ENCODE measurements around the gene RECQL. TPM values are rescaled to one million over a fixed set of nuclear protein-coding genes. Genes with fewer than 3 reads are reported as not detected.

RECQL gene
- total RNA-seq, 1 experiment from 2014 or later: 21.3 TPM

DNA sequence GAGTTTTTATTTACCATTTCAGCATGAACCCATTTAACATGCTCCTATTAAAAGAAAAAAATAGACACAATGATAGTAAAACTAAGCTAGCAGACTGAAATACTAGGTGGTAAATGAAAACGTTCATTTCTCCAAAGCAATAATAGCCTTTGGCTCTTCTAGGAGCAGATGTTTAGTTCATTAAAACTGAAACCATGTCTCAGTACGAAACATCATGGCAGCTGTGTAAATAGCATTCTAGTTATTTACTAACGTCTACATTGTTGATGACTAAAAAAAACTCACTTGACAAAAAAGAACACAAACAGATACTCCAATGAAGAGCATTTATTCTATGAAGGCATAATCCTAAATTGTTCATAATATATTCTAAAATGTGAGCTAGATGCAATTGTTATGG, 17.9 kb downstream of the RECQL start:
- no peak overlapping the region for H3K27ac ChIP-seq (ENCODE audit: low read depth, low read length)
- H3K4me2 ChIP-seq (ENCODE audit: low read length): no peak overlapping the region
- no peak for DNase-seq (ENCODE audit: low read depth, low spot score)
- no peaks in the 10 kb centered on the region for H3K27me3 ChIP-seq (ENCODE audit: insufficient read depth, low read length)
- no peak overlapping the region for H3K9ac ChIP-seq (ENCODE audit: low read length)
- no peaks in the 10 kb centered on the region for H3K9me2 ChIP-seq (ENCODE audit: insufficient read depth)
- no peaks in the 10 kb centered on the region for H3K4me1 ChIP-seq (ENCODE audit: control insufficient read depth in 1 of 2, insufficient read depth in 2 of 2, low read length in 2 of 2)
- ChIA-PET POLR2A (no interaction called here), RAD21 (ENCODE audit: low non-redundant PET in 1 of 2, low total read pairs in 2 of 2, uncharacterized antibody in 2 of 2, unreplicated experiment in 2 of 2) (no interaction called here), CTCF (no interaction called here)
- TF ChIP-seq ELF1 (IDR thresholded peaks at IDR 0.05; ENCODE audit: borderline replicate concordance, low read depth) (no peak), RAD21 (IDR thresholded peaks at IDR 0.05; ENCODE audit: low read depth) (no peak), FOSL1 (IDR thresholded peaks at IDR 0.05; ENCODE audit: low read depth) (no peak), POLR2AphosphoS5 (IDR thresholded peaks at IDR 0.05; ENCODE audit: low read depth, low read length) (no peak), YY1 (IDR thresholded peaks at IDR 0.05; ENCODE audit: extremely low read depth, insufficient replicate concordance, low read depth, low read length) (no peak), POLR2A (IDR thresholded peaks at IDR 0.05; ENCODE audit: borderline replicate concordance, extremely low read depth, insufficient read depth, insufficient read length) (no peak), ZNF274 (IDR thresholded peaks at IDR 0.05; ENCODE audit: low read depth, low read length) (no peak), JUND (IDR thresholded peaks at IDR 0.05) (no peak), TCF7L2 (IDR thresholded peaks at IDR 0.05; ENCODE audit: borderline replicate concordance, extremely low read depth, insufficient read depth, insufficient read length) (no peak), EGR1 (IDR thresholded peaks at IDR 0.05; ENCODE audit: low read depth) (no peak)
- TF ChIP-seq, protein P1, sequence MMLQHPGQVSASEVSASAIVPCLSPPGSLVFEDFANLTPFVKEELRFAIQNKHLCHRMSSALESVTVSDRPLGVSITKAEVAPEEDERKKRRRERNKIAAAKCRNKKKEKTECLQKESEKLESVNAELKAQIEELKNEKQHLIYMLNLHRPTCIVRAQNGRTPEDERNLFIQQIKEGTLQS (IDR thresholded peaks at IDR 0.05): no peak
- TF ChIP-seq, protein P2, sequence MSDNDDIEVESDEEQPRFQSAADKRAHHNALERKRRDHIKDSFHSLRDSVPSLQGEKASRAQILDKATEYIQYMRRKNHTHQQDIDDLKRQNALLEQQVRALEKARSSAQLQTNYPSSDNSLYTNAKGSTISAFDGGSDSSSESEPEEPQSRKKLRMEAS (IDR thresholded peaks at IDR 0.05): no peak
- TF ChIP-seq, protein P3, sequence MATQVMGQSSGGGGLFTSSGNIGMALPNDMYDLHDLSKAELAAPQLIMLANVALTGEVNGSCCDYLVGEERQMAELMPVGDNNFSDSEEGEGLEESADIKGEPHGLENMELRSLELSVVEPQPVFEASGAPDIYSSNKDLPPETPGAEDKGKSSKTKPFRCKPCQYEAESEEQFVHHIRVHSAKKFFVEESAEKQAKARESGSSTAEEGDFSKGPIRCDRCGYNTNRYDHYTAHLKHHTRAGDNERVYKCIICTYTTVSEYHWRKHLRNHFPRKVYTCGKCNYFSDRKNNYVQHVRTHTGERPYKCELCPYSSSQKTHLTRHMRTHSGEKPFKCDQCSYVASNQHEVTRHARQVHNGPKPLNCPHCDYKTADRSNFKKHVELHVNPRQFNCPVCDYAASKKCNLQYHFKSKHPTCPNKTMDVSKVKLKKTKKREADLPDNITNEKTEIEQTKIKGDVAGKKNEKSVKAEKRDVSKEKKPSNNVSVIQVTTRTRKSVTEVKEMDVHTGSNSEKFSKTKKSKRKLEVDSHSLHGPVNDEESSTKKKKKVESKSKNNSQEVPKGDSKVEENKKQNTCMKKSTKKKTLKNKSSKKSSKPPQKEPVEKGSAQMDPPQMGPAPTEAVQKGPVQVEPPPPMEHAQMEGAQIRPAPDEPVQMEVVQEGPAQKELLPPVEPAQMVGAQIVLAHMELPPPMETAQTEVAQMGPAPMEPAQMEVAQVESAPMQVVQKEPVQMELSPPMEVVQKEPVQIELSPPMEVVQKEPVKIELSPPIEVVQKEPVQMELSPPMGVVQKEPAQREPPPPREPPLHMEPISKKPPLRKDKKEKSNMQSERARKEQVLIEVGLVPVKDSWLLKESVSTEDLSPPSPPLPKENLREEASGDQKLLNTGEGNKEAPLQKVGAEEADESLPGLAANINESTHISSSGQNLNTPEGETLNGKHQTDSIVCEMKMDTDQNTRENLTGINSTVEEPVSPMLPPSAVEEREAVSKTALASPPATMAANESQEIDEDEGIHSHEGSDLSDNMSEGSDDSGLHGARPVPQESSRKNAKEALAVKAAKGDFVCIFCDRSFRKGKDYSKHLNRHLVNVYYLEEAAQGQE (IDR thresholded peaks at IDR 0.05; ENCODE audit: low read depth): no peak
- TF ChIP-seq, protein P4, sequence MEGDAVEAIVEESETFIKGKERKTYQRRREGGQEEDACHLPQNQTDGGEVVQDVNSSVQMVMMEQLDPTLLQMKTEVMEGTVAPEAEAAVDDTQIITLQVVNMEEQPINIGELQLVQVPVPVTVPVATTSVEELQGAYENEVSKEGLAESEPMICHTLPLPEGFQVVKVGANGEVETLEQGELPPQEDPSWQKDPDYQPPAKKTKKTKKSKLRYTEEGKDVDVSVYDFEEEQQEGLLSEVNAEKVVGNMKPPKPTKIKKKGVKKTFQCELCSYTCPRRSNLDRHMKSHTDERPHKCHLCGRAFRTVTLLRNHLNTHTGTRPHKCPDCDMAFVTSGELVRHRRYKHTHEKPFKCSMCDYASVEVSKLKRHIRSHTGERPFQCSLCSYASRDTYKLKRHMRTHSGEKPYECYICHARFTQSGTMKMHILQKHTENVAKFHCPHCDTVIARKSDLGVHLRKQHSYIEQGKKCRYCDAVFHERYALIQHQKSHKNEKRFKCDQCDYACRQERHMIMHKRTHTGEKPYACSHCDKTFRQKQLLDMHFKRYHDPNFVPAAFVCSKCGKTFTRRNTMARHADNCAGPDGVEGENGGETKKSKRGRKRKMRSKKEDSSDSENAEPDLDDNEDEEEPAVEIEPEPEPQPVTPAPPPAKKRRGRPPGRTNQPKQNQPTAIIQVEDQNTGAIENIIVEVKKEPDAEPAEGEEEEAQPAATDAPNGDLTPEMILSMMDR (IDR thresholded peaks at IDR 0.05 in 2 of 3, conservative IDR thresholded peaks at IDR 0.05 in 1 of 3; ENCODE audit: borderline replicate concordance in 1 of 3, insufficient read depth in 1 of 3, low read depth in 2 of 3, low read length in 2 of 3): no peak
- H3K4me3 ChIP-seq (replicated peaks in 1 of 2; ENCODE audit: low read depth in 1 of 2, low read length in 2 of 2): no peak overlapping the region
- BruUV-seq (replicated peaks): no TSS peak
- no peaks in the 10 kb centered on the region for H3K79me2 ChIP-seq (ENCODE audit: insufficient read depth, low read length)
- no peak overlapping the region for H2AFZ ChIP-seq (ENCODE audit: low read depth, low read length, poor library complexity, severe bottlenecking)
- H4K20me1 ChIP-seq (ENCODE audit: insufficient read depth): no peaks in the 10 kb centered on the region
- peaks cover 4 to 6% of the 10 kb centered on the region in 2 experiments; a peak in 1 of 4 replicates for H3K36me3 ChIP-seq (ENCODE audit: control insufficient read depth in 1 of 2, insufficient read depth in 2 of 2, low read length in 2 of 2)
- intact Hi-C loops (cut with micrococcal nuclease): no loop called here
- ATAC-seq: no peak
- H3K9me3 ChIP-seq (ENCODE audit: control insufficient read depth in 1 of 2, insufficient read depth in 1 of 2, low read depth in 1 of 2, low read length in 2 of 2): no peaks in the 10 kb centered on the region

All from HCT116 (cell line).